Measurements from ENCODE around the gene CRACR2A.

Gene CRACR2A

GRCh38 chr12:3771853-3772252, 18.9 kb upstream of the CRACR2A start:
- no peaks in the 10 kb centered on the region for H3K36me3 ChIP-seq (ENCODE audit: control insufficient read depth, low read depth, low read length)
- H3K4me3 ChIP-seq (ENCODE audit: low read length), result no peak overlapping the region
- no peaks in the 10 kb centered on the region for H3K27me3 ChIP-seq (ENCODE audit: control insufficient read depth, insufficient read depth, low read length)
- no peak overlapping the region for H3K9ac ChIP-seq (ENCODE audit: low read length)
- H3K27ac ChIP-seq (ENCODE audit: low read length), result no peak overlapping the region
- H3K9me3 ChIP-seq (ENCODE audit: control insufficient read depth, low read depth, low read length), result no peaks in the 10 kb centered on the region
- no peaks in the 10 kb centered on the region for H3K4me1 ChIP-seq (ENCODE audit: control insufficient read depth, low read depth, low read length)

DNA sequence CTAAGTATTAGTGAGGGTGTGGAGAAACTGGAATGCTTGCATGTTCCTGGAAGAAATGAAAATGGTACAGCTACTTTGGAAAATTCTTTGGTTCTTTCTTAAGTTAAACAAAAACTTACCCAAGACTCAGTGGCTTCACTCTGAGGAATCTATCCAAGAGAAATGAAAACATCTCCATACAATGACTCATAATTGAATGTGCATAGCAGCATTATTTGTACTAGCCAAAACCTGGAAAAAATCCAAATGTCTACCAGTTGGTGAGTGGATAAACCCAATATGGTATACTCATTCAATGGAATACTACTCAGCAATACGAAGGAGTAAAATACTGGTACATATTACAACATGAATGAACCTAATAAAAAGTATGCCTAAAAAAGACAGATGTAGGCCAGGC, 18.0 kb upstream of the CRACR2A start:
- H3K4me1 ChIP-seq (ENCODE audit: control insufficient read depth, low read depth, low read length), result no peaks in the 10 kb centered on the region
- no peak overlapping the region for H3K9ac ChIP-seq (ENCODE audit: low read length)
- no peaks in the 10 kb centered on the region for H3K9me3 ChIP-seq (ENCODE audit: control insufficient read depth, low read depth, low read length)
- H3K36me3 ChIP-seq (ENCODE audit: control insufficient read depth, low read depth, low read length), result no peaks in the 10 kb centered on the region
- no peaks in the 10 kb centered on the region for H3K27me3 ChIP-seq (ENCODE audit: control insufficient read depth, insufficient read depth, low read length)
- H3K27ac ChIP-seq (ENCODE audit: low read length), result no peak overlapping the region
- H3K4me3 ChIP-seq (ENCODE audit: low read length), result no peak overlapping the region

DNA sequence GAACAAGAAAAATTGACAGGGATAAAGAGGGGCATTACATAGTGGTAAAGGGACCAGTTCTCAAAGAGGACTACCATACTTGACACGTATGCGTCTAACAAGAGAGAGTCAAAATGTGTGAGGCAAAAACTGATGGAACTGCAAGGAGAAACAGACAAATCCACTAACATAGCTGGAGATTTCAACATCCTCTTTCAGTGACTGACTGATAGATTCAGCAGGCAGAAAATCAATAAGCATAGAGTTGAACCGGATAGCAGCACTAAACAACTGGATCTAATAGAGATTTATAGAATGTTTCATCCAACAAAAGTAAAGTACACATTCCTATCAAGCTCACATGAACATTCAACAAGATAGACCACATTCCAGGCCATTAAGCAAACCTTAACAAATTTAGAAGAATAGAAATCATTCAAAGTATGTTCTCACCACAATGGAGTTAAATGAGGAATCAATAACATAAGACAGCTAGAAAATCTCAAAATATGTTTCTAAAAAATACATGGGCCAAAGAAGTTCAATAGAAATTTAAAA, 16.1 kb upstream of the CRACR2A start:
- Histone ChIP-seq H3K9ac (ENCODE audit: low read length) (no peak overlapping the region), H3K36me3 (ENCODE audit: control insufficient read depth, low read depth, low read length) (no peaks in the 10 kb centered on the region), H3K4me1 (ENCODE audit: control insufficient read depth, low read depth, low read length) (no peaks in the 10 kb centered on the region), H3K27me3 (ENCODE audit: control insufficient read depth, insufficient read depth, low read length) (no peaks in the 10 kb centered on the region), H3K27ac (ENCODE audit: low read length) (no peak overlapping the region), H3K4me3 (ENCODE audit: low read length) (no peak overlapping the region), H3K9me3 (ENCODE audit: control insufficient read depth, low read depth, low read length) (no peaks in the 10 kb centered on the region)

DNA sequence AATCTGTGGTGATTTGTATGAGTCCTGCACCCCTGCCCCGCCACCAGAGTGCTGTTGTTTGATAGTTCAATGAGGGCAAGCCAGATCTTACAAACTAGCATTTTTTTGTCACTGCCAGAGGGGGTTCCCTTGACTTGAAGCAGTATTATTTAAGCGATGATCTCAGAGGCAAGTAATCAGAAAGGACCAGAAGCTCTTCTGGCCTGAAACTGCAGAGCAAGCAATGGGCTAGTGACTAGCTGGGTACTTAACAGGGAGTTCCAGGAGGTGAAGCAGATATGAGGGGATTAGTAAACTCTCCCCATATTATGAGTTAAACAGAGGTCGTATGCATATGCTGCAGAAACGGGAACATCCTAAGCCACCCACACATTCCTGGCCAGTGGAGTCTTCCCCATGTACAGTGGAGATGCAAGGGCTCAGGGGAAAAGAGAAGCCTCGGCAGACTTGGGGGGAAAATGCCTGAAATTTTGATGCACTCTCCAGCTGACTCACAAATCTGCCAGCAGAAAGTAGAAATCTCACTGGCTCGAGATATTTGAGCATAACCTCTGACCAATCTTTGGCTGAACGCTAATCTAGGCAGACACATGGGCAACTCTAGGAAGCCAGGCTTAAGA, 8.3 kb upstream of the CRACR2A start:
- no peaks in the 10 kb centered on the region for H3K4me1 ChIP-seq (ENCODE audit: control insufficient read depth, low read depth, low read length)
- no peak overlapping the region for H3K27ac ChIP-seq (ENCODE audit: low read length)
- H3K9me3 ChIP-seq (ENCODE audit: control insufficient read depth, low read depth, low read length), result no peaks in the 10 kb centered on the region
- H3K4me3 ChIP-seq (ENCODE audit: low read length), result no peak overlapping the region
- no peaks in the 10 kb centered on the region for H3K27me3 ChIP-seq (ENCODE audit: control insufficient read depth, insufficient read depth, low read length)
- H3K36me3 ChIP-seq (ENCODE audit: control insufficient read depth, low read depth, low read length), result no peaks in the 10 kb centered on the region
- no peak overlapping the region for H3K9ac ChIP-seq (ENCODE audit: low read length)

GRCh38 chr12:3759878-3760277, 7.0 kb upstream of the CRACR2A start:
- H3K27ac ChIP-seq (ENCODE audit: low read length), result no peak overlapping the region
- no peaks in the 10 kb centered on the region for H3K9me3 ChIP-seq (ENCODE audit: control insufficient read depth, low read depth, low read length)
- H3K27me3 ChIP-seq (ENCODE audit: control insufficient read depth, insufficient read depth, low read length), result no peaks in the 10 kb centered on the region
- H3K36me3 ChIP-seq (ENCODE audit: control insufficient read depth, low read depth, low read length), result no peaks in the 10 kb centered on the region
- no peaks in the 10 kb centered on the region for H3K4me1 ChIP-seq (ENCODE audit: control insufficient read depth, low read depth, low read length)
- H3K4me3 ChIP-seq (ENCODE audit: low read length), result no peak overlapping the region
- no peak overlapping the region for H3K9ac ChIP-seq (ENCODE audit: low read length)

DNA sequence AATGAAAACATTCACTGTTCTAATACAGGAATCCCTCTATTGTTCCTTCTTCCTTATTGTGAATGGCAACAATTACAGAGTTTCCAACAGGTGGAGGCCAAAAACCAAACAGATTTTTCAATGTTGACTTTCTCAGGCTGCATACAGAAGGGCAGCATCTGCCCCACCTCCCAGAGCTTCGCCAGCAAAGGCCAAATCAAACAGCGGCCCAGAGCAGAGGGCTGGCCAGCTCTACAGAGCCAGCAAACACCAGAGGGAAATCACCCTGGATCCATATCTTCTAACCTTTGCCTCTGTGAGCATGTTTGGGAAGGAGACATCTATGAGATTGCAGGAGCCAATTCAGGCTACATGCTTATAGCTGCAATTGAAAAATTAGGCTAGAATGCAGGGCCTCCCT, 4.4 kb upstream of the CRACR2A start:
- H3K4me3 ChIP-seq (ENCODE audit: low read length), result no peak overlapping the region
- peaks cover 12% of the 10 kb centered on the region for H3K27me3 ChIP-seq (ENCODE audit: control insufficient read depth, insufficient read depth, low read length)
- peaks cover 5% of the 10 kb centered on the region for H3K4me1 ChIP-seq (ENCODE audit: control insufficient read depth, low read depth, low read length)
- no peak overlapping the region for H3K9ac ChIP-seq (ENCODE audit: low read length)
- H3K9me3 ChIP-seq (ENCODE audit: control insufficient read depth, low read depth, low read length), result no peaks in the 10 kb centered on the region
- no peak overlapping the region for H3K27ac ChIP-seq (ENCODE audit: low read length)
- no peaks in the 10 kb centered on the region for H3K36me3 ChIP-seq (ENCODE audit: control insufficient read depth, low read depth, low read length)

- H3K27ac ChIP-seq (ENCODE audit: low read length), result no peak overlapping the region
Measured at GRCh38 chr12:3755898-3756297, 3.0 kb upstream of the CRACR2A start.

GRCh38 chr12:3753544-3754284, 805 bp upstream of the CRACR2A start:
- Histone ChIP-seq H3K4me3 (ENCODE audit: low read length) (peak overlapping the region; percentile 32), H3K36me3 (ENCODE audit: control insufficient read depth, low read depth, low read length) (no peaks in the 10 kb centered on the region), H3K4me1 (ENCODE audit: control insufficient read depth, low read depth, low read length) (peaks cover 5% of the 10 kb centered on the region), H3K9me3 (ENCODE audit: control insufficient read depth, low read depth, low read length) (no peaks in the 10 kb centered on the region), H3K27ac (ENCODE audit: low read length) (no peak overlapping the region), H3K27me3 (ENCODE audit: control insufficient read depth, insufficient read depth, low read length) (peaks cover 21% of the 10 kb centered on the region), H3K9ac (ENCODE audit: low read length) (no peak overlapping the region)

More at GRCh38 chr12:3755898-3756297, 3.0 kb upstream of the CRACR2A start:
- no peaks in the 10 kb centered on the region for H3K36me3 ChIP-seq (ENCODE audit: control insufficient read depth, low read depth, low read length)
- H3K9ac ChIP-seq (ENCODE audit: low read length), result no peak overlapping the region
- H3K4me3 ChIP-seq (ENCODE audit: low read length), result no peak overlapping the region
- peaks cover 5% of the 10 kb centered on the region for H3K4me1 ChIP-seq (ENCODE audit: control insufficient read depth, low read depth, low read length)
- H3K9me3 ChIP-seq (ENCODE audit: control insufficient read depth, low read depth, low read length), result no peaks in the 10 kb centered on the region
- H3K27me3 ChIP-seq (ENCODE audit: control insufficient read depth, insufficient read depth, low read length), result peaks cover 21% of the 10 kb centered on the region

DNA sequence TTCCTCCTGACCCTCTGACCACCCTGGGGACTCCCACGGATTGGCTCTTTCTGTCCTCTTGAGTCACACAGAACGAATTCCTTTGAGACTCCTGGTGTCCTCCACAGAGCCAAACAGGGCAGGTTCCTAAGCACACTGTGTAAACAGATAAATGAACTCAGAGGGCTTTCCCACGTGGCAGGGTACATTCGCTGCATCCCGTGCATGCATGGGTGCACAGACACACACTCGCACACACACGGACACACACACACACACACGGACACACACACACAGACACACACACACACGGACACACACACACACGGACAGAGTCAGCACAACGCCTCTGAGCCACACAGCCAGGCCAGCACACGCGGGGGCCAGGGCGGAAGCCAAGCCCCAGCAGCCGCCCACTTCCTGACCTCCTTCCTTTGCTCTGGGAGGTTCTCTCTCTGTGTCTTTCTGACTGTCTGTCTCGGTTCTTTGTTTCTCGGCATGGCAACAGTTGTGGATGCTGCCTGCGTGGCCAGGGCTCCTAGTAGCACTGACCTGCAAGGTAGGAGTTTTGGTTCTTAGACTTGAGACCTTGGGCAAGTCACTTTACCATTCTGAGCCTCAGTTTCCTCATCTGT, 706 bp downstream of the CRACR2A start:
- Histone ChIP-seq H3K36me3 (ENCODE audit: control insufficient read depth, low read depth, low read length) (no peaks in the 10 kb centered on the region), H3K9ac (ENCODE audit: low read length) (no peak overlapping the region), H3K27ac (ENCODE audit: low read length) (no peak overlapping the region), H3K27me3 (ENCODE audit: control insufficient read depth, insufficient read depth, low read length) (peaks cover 21% of the 10 kb centered on the region), H3K9me3 (ENCODE audit: control insufficient read depth, low read depth, low read length) (no peaks in the 10 kb centered on the region), H3K4me1 (ENCODE audit: control insufficient read depth, low read depth, low read length) (peaks cover 5% of the 10 kb centered on the region), H3K4me3 (ENCODE audit: low read length) (peak overlapping the region; percentile 32)

- no peaks in the 10 kb centered on the region for H3K9me3 ChIP-seq (ENCODE audit: control insufficient read depth, low read depth, low read length)
- H3K27ac ChIP-seq (ENCODE audit: low read length), result no peak overlapping the region
- no peaks in the 10 kb centered on the region for H3K36me3 ChIP-seq (ENCODE audit: control insufficient read depth, low read depth, low read length)
- H3K27me3 ChIP-seq (ENCODE audit: control insufficient read depth, insufficient read depth, low read length), result peaks cover 21% of the 10 kb centered on the region
- H3K9ac ChIP-seq (ENCODE audit: low read length), result no peak overlapping the region
- H3K4me3 ChIP-seq (ENCODE audit: low read length), result no peak overlapping the region
- peaks cover 5% of the 10 kb centered on the region for H3K4me1 ChIP-seq (ENCODE audit: control insufficient read depth, low read depth, low read length)
Measured at GRCh38 chr12:3751151-3752095, 1.5 kb downstream of the CRACR2A start.

DNA sequence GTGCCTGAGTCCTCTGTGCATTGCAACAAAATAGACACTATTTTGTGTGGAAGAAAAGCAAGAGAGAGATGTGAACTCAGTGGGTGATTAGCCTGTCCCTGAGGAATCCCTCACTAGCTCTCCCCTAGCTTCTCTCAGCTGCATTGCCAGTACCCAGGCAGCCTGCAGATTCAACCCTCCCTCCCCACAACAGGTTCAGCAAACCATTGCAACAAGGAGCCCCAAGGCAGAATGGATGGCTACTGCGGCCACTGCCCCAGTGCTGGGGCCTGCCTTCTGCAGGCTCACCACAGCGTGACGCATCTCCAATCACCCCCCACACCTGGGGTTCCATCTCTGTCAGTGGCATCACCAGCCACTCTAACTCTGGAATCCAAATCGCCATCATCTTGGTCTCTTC, 2.3 kb downstream of the CRACR2A start:
- peaks cover 21% of the 10 kb centered on the region for H3K27me3 ChIP-seq (ENCODE audit: control insufficient read depth, insufficient read depth, low read length)
- H3K36me3 ChIP-seq (ENCODE audit: control insufficient read depth, low read depth, low read length), result no peaks in the 10 kb centered on the region
- H3K9ac ChIP-seq (ENCODE audit: low read length), result no peak overlapping the region

More for the DNA sequence above, 2.3 kb downstream of the CRACR2A start:
- Histone ChIP-seq H3K9me3 (ENCODE audit: control insufficient read depth, low read depth, low read length) (no peaks in the 10 kb centered on the region), H3K4me1 (ENCODE audit: control insufficient read depth, low read depth, low read length) (peaks cover 5% of the 10 kb centered on the region), H3K4me3 (ENCODE audit: low read length) (no peak overlapping the region), H3K27ac (ENCODE audit: low read length) (no peak overlapping the region)

Data from iPS-18a (cell line).